ENCODE measurements around the gene KCNN4. TPM values are rescaled to one million over a fixed set of nuclear protein-coding genes. Genes with fewer than 3 reads are reported as not detected.
A peak's percentile ranks its signal among the peaks of the same experiment; 100 is the strongest.

The KCNN4 gene
- total and polyA plus RNA-seq, 2 of the 13 experiments (the other 11 are each of a cell fraction or from before 2014, with no cell fraction given): 0.13 to 0.25 TPM

DNA sequence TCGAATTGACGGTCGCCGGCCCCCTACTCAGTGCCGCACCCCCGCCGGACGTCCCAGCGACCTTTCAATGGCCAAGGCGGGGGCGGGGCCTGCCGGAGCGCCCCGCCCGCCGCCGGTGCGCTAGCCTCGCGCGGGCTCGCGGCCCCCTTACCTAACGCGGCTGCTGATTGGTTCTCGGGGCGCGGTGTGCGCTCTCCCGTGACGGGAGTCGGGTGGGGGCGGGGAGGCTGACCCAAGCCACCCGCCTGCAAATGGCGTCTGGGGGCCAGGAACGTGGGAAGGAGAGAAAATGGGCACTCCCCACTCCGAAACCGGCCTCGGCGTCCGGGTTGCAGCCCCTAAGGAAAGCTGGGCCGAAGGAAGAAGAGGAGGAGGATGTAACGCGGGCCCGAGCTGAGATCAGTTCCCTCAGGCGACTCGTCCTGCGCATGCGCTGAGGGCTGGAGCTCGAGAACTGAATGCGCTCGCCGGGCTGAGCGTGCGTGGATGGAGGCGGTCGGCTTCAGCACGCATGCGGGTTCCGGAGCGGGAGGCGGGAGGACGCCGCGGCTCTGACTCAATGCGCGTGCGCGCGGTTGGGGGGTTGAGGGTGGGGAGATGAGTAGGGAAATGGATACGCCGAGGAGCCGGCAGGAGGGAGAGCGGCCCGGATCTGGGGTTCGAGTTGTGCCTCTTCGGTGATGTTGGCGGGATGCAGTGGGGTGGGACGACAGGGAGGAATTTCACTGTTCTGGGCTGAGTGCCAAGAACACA lies 26.1 kb downstream of the KCNN4 start, which contains the start of gene SMG9 (continued):
- TF ChIP-seq, protein P1, sequence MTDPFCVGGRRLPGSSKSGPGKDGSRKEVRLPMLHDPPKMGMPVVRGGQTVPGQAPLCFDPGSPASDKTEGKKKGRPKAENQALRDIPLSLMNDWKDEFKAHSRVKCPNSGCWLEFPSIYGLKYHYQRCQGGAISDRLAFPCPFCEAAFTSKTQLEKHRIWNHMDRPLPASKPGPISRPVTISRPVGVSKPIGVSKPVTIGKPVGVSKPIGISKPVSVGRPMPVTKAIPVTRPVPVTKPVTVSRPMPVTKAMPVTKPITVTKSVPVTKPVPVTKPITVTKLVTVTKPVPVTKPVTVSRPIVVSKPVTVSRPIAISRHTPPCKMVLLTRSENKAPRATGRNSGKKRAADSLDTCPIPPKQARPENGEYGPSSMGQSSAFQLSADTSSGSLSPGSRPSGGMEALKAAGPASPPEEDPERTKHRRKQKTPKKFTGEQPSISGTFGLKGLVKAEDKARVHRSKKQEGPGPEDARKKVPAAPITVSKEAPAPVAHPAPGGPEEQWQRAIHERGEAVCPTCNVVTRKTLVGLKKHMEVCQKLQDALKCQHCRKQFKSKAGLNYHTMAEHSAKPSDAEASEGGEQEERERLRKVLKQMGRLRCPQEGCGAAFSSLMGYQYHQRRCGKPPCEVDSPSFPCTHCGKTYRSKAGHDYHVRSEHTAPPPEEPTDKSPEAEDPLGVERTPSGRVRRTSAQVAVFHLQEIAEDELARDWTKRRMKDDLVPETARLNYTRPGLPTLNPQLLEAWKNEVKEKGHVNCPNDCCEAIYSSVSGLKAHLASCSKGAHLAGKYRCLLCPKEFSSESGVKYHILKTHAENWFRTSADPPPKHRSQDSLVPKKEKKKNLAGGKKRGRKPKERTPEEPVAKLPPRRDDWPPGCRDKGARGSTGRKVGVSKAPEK (CRISPR knock-in tag; IDR thresholded peaks at IDR 0.05; ENCODE audit: borderline replicate concordance): no peak
- TF ChIP-seq ZNF615 (CRISPR knock-in tag; IDR thresholded peaks at IDR 0.05; ENCODE audit: borderline replicate concordance) (no peak), NR2F6 (IDR thresholded peaks at IDR 0.05) (no peak), NR2F6 (CRISPR knock-in tag; IDR thresholded peaks at IDR 0.05) (peak; percentile 12; the same call in 1 of the 2 replicates), CCAR2 (optimal IDR thresholded peaks at IDR 0.05; ENCODE audit: low read depth, low read length) (no peak), CHCHD3 (CRISPR knock-in tag; IDR thresholded peaks at IDR 0.05) (0 out of 2 replicates have a peak, but pooled peaks have one; percentile 16), HES4 (CRISPR knock-in tag; IDR thresholded peaks at IDR 0.05; ENCODE audit: borderline replicate concordance) (peak; percentile 60; the same call in 1 of the 2 replicates), NR3C1 (CRISPR knock-in tag; IDR thresholded peaks at IDR 0.05) (no peak), ZFY (CRISPR knock-in tag; IDR thresholded peaks at IDR 0.05) (peak; percentile 87), NFE2 (CRISPR knock-in tag; IDR thresholded peaks at IDR 0.05) (no peak), IKZF4 (CRISPR knock-in tag; IDR thresholded peaks at IDR 0.05; ENCODE audit: borderline replicate concordance, low read depth, not compliant biosample characterization) (no peak), AKAP8 (CRISPR knock-in tag; IDR thresholded peaks at IDR 0.05) (no peak; the same call in 1 of the 2 replicates), NR1H2 (CRISPR knock-in tag; IDR thresholded peaks at IDR 0.05; ENCODE audit: borderline replicate concordance, low read depth) (no peak), SYNCRIP (IDR thresholded peaks at IDR 0.05; ENCODE audit: insufficient read depth, low read depth, low read length) (no peak), SOX13 (IDR thresholded peaks at IDR 0.05) (no peak), SOX13 (CRISPR knock-in tag; conservative IDR thresholded peaks at IDR 0.05 in 1 of 2, IDR thresholded peaks at IDR 0.05 in 1 of 2) (peak in 1 of 2 experiments; percentile 28; a peak in 2 of 4 replicates), ZNF775 (CRISPR knock-in tag; IDR thresholded peaks at IDR 0.05; ENCODE audit: borderline replicate concordance) (no peak), SIN3A (IDR thresholded peaks at IDR 0.05; ENCODE audit: borderline replicate concordance, low read depth, low read length) (peak; percentile 58; the same call in 1 of the 2 replicates), ZMYM2 (CRISPR knock-in tag; IDR thresholded peaks at IDR 0.05) (no peak), ZNF670 (CRISPR knock-in tag; IDR thresholded peaks at IDR 0.05; ENCODE audit: borderline replicate concordance) (peak; percentile 47; the same call in 1 of the 2 replicates), RBM39 (IDR thresholded peaks at IDR 0.05; ENCODE audit: low read depth, low read length, poor library complexity, severe bottlenecking) (peak; percentile 62), PAF1 (CRISPR knock-in tag; IDR thresholded peaks at IDR 0.05) (no peak), HOXA7 (CRISPR knock-in tag; IDR thresholded peaks at IDR 0.05) (no peak)
- TF ChIP-seq, protein P2, sequence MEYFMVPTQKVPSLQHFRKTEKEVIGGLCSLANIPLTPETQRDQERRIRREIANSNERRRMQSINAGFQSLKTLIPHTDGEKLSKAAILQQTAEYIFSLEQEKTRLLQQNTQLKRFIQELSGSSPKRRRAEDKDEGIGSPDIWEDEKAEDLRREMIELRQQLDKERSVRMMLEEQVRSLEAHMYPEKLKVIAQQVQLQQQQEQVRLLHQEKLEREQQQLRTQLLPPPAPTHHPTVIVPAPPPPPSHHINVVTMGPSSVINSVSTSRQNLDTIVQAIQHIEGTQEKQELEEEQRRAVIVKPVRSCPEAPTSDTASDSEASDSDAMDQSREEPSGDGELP (IDR thresholded peaks at IDR 0.05; ENCODE audit: borderline replicate concordance, low read depth): no peak; the same call in 1 of the 2 replicates
- TF ChIP-seq, protein P3, sequence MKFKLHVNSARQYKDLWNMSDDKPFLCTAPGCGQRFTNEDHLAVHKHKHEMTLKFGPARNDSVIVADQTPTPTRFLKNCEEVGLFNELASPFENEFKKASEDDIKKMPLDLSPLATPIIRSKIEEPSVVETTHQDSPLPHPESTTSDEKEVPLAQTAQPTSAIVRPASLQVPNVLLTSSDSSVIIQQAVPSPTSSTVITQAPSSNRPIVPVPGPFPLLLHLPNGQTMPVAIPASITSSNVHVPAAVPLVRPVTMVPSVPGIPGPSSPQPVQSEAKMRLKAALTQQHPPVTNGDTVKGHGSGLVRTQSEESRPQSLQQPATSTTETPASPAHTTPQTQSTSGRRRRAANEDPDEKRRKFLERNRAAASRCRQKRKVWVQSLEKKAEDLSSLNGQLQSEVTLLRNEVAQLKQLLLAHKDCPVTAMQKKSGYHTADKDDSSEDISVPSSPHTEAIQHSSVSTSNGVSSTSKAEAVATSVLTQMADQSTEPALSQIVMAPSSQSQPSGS (CRISPR knock-in tag; IDR thresholded peaks at IDR 0.05): peak; percentile 63; the same call in 1 of the 2 replicates
